Brain microvascular endothelial cell (primary cell): ENCODE measurements around the gene CAMK2D.
A peak's percentile ranks its signal among the peaks of the same experiment; 100 is the strongest.
"Not testable (repeated sequence)": the region's sequence is repeated elsewhere in the genome, so short reads cannot be mapped to it uniquely, and the experiment has no call there.

Experiments
- DNase-seq: peaks from one replicate; pipeline ENCODE4 v3.0.0-alpha.2; 2020
- H3K27ac ChIP-seq: fragments of 250-450 bp; sonication (Bioruptor Pico); 2 replicates; pipeline ENCODE4 v1.5.1; 2020; ENCODE audit warnings: mild to moderate bottlenecking, moderate library complexity
- H3K27me3 ChIP-seq: fragments of 250-450 bp; sonication (Bioruptor Pico); replicated peaks from 2 replicates; pipeline ENCODE4 v1.5.1; 2020; ENCODE audit warnings: mild to moderate bottlenecking
- H3K36me3 ChIP-seq: fragments of 250-450 bp; sonication (Bioruptor Pico); replicated peaks from 2 replicates; pipeline ENCODE4 v1.5.1; 2020; ENCODE audit warnings: mild to moderate bottlenecking
- H3K4me3 ChIP-seq: 2 replicates; pipeline ENCODE4 v1.5.1; 2011; ENCODE audit warnings: low read depth, mild to moderate bottlenecking, control low read depth, low read length, moderate library complexity
- in situ Hi-C: cut with HindIII; loops from 2 replicates; pipeline ENCODE4 v1.10.0; 2017; ENCODE audit warnings: low sequenced_read_pairs, low pct_ligation_motif_present
- TF ChIP-seq, protein P1 (sequence below): IDR thresholded peaks from 2 replicates; pipeline ENCODE4 v1.5.1; 2011; ENCODE audit warnings: low read depth, mild to moderate bottlenecking, moderate library complexity, low read length, control low read depth, inconsistent platforms; ENCODE audit errors: missing control alignments

CAMK2D gene

DNA sequence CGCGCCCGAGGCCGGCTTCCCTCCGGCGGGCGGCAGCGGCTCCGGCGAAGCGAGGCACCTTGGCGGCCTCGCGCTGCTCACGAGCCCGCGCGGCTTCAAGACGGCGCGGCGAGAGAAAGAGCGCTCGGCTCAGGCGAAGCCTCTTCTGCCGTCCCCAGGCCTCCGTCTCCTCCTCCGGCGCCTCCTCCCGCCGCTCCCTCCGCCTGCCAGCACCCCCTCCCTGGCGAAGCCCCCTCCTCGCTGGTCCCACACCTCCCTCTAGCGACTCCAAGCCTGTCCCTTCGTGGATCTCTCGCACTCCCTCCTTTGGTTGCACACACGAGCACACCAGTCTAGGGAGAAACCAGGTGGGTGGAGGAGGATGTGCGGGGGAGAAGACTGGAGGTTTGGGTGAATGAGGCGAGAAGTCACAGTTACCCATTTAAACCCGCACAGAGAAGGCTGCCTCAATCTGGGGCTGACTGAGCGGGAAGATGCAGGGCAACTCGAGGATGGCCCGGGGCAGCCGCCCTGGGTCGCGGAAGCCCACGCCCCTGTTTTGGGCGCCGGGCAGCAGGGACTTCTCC is at the start of gene CAMK2D:
TSS of gene CAMK2D (minus strand) at position 119 of the 566 bp plus-strand sequence. CDS start 670 bp downstream, outside the sequence.
- Histone ChIP-seq H3K4me3 (peak within 1 kb of the TSS; percentile 89), H3K27ac (peak within 1 kb of the TSS; percentile 94), H3K27me3 (no peaks in the 10 kb centered on the region), H3K36me3 (no peaks in the 10 kb centered on the region)
- TF ChIP-seq, protein P1, sequence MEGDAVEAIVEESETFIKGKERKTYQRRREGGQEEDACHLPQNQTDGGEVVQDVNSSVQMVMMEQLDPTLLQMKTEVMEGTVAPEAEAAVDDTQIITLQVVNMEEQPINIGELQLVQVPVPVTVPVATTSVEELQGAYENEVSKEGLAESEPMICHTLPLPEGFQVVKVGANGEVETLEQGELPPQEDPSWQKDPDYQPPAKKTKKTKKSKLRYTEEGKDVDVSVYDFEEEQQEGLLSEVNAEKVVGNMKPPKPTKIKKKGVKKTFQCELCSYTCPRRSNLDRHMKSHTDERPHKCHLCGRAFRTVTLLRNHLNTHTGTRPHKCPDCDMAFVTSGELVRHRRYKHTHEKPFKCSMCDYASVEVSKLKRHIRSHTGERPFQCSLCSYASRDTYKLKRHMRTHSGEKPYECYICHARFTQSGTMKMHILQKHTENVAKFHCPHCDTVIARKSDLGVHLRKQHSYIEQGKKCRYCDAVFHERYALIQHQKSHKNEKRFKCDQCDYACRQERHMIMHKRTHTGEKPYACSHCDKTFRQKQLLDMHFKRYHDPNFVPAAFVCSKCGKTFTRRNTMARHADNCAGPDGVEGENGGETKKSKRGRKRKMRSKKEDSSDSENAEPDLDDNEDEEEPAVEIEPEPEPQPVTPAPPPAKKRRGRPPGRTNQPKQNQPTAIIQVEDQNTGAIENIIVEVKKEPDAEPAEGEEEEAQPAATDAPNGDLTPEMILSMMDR: peak; percentile 76
- in situ Hi-C loops: no loop called here
- DNase-seq: peak; percentile 79

DNA sequence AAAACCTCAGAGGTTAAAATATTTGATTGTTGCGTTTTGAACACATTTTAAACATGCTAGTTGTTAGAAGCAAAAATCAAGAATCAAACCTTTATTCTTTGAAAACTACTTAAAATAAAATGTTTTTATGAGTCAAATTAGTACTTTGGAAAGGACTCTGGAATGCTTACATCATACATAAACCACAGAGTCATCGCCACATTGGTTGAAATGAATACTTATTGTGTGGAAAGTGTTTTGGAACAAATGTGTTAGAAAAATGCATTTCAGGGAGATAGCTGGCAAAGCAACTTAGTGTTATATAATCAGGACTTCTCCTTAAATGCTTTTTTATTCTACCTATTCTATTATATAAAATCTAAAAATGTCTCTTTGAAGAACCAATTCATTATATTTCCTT is 49.4 kb upstream of the CAMK2D start:
- DNase-seq: peak; percentile 6
- Histone ChIP-seq H3K27me3 (no peaks in the 10 kb centered on the region), H3K36me3 (no peaks in the 10 kb centered on the region), H3K4me3 (no peak overlapping the region), H3K27ac (no peak overlapping the region)
- in situ Hi-C loops: no loop called here
- TF ChIP-seq, protein P1: no peak

DNA sequence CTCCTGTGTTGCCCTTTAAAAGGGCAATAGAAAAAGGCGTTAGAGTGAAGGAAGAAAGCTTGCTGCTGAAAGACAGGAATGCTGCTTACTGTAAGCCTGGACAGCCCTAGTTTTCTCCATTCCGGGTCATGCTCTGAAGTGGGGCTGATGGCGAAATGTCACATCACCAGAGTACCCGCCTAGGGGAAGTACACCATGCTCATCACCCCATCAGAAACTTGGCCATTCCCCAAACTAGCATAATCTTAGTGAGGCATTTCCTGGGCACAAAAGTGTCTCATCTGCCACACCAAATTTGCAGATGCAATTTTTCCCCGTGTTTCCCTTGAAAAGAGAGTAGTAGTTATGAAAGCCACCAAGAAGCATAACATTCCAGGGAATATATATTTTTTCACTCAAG is 47.8 kb upstream of the CAMK2D start:
- Histone ChIP-seq H3K27me3 (no peaks in the 10 kb centered on the region), H3K27ac (no peak overlapping the region), H3K4me3 (no peak overlapping the region), H3K36me3 (no peaks in the 10 kb centered on the region)
- in situ Hi-C loops: no loop called here
- no peak for DNase-seq
- TF ChIP-seq, protein P1: no peak

DNA sequence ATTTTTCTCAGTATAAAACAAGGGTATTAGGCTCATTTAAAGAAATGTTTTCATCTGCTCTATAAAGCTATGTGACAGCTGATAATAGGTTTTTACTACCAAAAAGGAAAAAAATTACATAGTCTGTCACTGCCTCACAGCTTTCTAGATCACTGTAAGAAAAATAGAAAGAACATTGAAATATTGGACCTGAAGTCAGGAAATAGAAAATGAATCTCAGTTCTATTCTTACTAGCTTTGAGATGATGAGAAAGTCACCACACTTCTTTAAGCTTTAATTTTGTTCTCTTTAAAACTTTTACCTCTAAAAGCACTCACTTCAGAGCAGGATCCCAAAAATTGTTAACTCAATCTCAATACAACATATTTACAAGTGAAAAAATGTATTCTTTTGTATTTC is 45.3 kb upstream of the CAMK2D start:
- no peak for DNase-seq
- Histone ChIP-seq H3K27ac (no peak overlapping the region), H3K27me3 (no peaks in the 10 kb centered on the region), H3K4me3 (no peak overlapping the region), H3K36me3 (no peaks in the 10 kb centered on the region)
- in situ Hi-C loops: no loop called here
- TF ChIP-seq, protein P1: no peak

DNA sequence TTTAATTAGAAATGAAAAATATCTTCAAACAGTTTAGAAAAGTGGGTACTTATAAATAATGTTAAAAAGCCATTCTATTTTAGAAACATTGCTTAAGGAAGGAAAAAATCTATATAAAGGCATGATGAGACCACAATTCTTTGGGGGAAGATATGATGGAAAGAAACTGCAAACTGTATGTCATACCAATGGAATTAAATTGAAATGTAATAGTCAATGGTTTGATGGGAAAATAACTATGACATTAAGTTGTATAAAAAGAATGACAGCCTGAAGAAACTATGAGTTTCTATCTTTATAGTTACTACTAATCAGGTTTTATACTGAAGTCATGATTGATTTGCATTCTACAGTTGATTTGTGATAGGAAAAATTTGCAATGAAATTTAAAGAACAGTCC is 40.3 kb upstream of the CAMK2D start:
- H3K4me3 ChIP-seq: no peak overlapping the region
- TF ChIP-seq, protein P1: no peak
- no peaks in the 10 kb centered on the region for H3K36me3 ChIP-seq
- DNase-seq: no peak
- in situ Hi-C loops: no loop called here
- H3K27me3 ChIP-seq: no peaks in the 10 kb centered on the region
- no peak overlapping the region for H3K27ac ChIP-seq

DNA sequence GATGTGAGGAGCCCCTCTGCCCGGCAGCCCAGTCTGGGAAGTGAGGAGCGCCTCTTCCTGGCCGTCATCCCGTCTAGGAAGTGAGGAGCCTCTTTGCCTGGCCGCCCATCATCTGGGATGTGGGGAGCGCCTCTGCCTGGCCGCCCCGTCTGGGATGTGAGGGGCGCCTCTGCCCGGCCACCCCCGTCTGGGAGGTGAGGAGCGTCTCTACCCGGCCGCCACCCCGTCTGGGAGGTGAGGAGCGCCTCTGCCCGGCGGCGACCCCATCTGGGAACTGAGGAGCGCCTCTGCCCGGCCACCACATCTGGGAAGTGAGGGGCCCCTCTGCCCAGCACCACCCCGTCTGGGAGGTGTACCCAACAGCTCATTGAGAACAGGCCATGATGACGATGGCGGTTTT is 34.8 kb upstream of the CAMK2D start:
- H3K4me3 ChIP-seq, H3K27me3 ChIP-seq, H3K36me3 ChIP-seq, H3K27ac ChIP-seq, in situ Hi-C loops, DNase-seq: not testable (repeated sequence)
